Brain microvascular endothelial cell (primary cell): ENCODE measurements around the gene RASGRF1.

Experiments used
- DNase-seq: peaks from one replicate; pipeline ENCODE4 v3.0.0-alpha.2; 2020
- H3K27ac ChIP-seq: fragments of 250-450 bp; sonication (Bioruptor Pico); 2 replicates; pipeline ENCODE4 v1.5.1; 2020; ENCODE audit warnings: mild to moderate bottlenecking, moderate library complexity
- H3K27me3 ChIP-seq: fragments of 250-450 bp; sonication (Bioruptor Pico); replicated peaks from 2 replicates; pipeline ENCODE4 v1.5.1; 2020; ENCODE audit warnings: mild to moderate bottlenecking
- H3K36me3 ChIP-seq: fragments of 250-450 bp; sonication (Bioruptor Pico); replicated peaks from 2 replicates; pipeline ENCODE4 v1.5.1; 2020; ENCODE audit warnings: mild to moderate bottlenecking
- H3K4me3 ChIP-seq: 2 replicates; pipeline ENCODE4 v1.5.1; 2011; ENCODE audit warnings: low read depth, mild to moderate bottlenecking, control low read depth, low read length, moderate library complexity
- CTCF ChIP-seq: IDR thresholded peaks from 2 replicates; pipeline ENCODE4 v1.5.1; 2011; ENCODE audit warnings: low read depth, mild to moderate bottlenecking, moderate library complexity, low read length, control low read depth, inconsistent platforms; ENCODE audit errors: missing control alignments
- in situ Hi-C: cut with HindIII; loops from 2 replicates; pipeline ENCODE4 v1.10.0; 2017; ENCODE audit warnings: low sequenced_read_pairs, low pct_ligation_motif_present

The RASGRF1 gene

GRCh38 chr15:78969687-78970349, 120.8 kb downstream of the RASGRF1 start:
- Histone ChIP-seq H3K27me3 (no peaks in the 10 kb centered on the region), H3K27ac (no peak overlapping the region), H3K36me3 (no peaks in the 10 kb centered on the region), H3K4me3 (no peak overlapping the region)
- peak; percentile 11 for DNase-seq
- in situ Hi-C loops, result no loop called here
- no peak for TF ChIP-seq CTCF

GRCh38 chr15:78968539-78969271, 121.9 kb downstream of the RASGRF1 start:
- no peaks in the 10 kb centered on the region for H3K36me3 ChIP-seq
- no peak for DNase-seq
- no peak for TF ChIP-seq CTCF
- no peak overlapping the region for H3K27ac ChIP-seq
- in situ Hi-C loops, result no loop called here
- H3K4me3 ChIP-seq, result no peak overlapping the region
- H3K27me3 ChIP-seq, result no peaks in the 10 kb centered on the region

GRCh38 chr15:78968114-78968513, 122.5 kb downstream of the RASGRF1 start:
- Histone ChIP-seq H3K27me3 (no peaks in the 10 kb centered on the region), H3K27ac (no peak overlapping the region), H3K4me3 (no peak overlapping the region), H3K36me3 (no peaks in the 10 kb centered on the region)
- in situ Hi-C loops, result no loop called here
- no peak for DNase-seq
- TF ChIP-seq CTCF, result no peak

DNA sequence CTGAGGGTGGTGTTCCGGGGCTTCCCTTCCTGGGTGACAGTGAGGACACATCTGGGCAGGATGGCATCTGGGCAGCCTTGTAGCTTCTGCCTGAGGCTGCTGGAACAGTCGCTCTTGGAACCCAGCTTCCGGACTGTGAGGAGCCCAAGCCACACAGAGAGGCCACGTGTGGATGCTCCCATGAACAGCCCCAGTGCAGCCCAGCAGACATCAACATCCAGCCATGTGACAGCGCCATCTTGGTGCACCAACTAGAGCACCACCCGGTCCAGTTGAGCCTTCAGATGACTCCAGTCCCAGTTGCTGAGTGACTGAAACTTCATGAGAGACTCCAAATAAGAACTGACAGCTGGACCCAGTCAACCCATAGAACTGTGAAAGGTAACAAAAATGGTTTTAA, 130.3 kb downstream of the RASGRF1 start:
- no peak for TF ChIP-seq CTCF
- no peak for DNase-seq
- no peak overlapping the region for H3K4me3 ChIP-seq
- in situ Hi-C loops, result no loop called here
- H3K27me3 ChIP-seq, result no peaks in the 10 kb centered on the region
- H3K36me3 ChIP-seq, result no peaks in the 10 kb centered on the region
- H3K27ac ChIP-seq, result no peak overlapping the region

DNA sequence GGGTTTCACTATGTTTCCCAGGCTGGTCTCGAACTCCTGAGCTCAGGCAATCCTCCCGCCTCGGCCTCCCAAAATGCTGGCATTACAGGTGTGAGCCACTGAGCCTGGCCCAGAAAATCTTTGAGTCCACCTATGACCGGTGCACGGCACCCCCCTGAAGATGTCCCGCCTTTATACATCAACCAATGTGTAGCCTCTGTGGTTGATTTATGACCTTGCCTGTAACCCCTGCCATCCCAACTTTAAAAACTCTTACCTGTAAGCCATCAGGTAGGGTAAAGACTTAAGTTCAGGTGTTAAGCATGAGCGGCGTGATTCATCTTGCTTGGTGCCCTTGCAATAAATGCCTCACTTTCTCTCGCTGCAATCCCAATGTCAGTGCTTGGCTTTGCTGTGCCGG, 131.2 kb downstream of the RASGRF1 start:
- Histone ChIP-seq H3K36me3 (no peaks in the 10 kb centered on the region), H3K27me3 (no peaks in the 10 kb centered on the region), H3K27ac (no peak overlapping the region), H3K4me3 (no peak overlapping the region)
- DNase-seq, result no peak
- TF ChIP-seq CTCF, result no peak
- in situ Hi-C loops, result no loop called here
